GM12891 (cell line): Measurements from ENCODE around the gene USH1C.

Source experiments
- POLR2A ChIP-seq: IDR thresholded peaks from 2 replicates; pipeline ENCODE4 v1.6.1; 2011; ENCODE audit warnings: low read depth, low read length, control low read depth
- POLR2AphosphoS5 ChIP-seq: IDR thresholded peaks from 2 replicates; pipeline ENCODE4 v1.6.1; 2011; ENCODE audit warnings: low read depth, low read length, control low read depth

GRCh38 chr11:17547051-17547577, 2.9 kb upstream of the USH1C start, which contains the start of gene OTOG:
- no peak for TF ChIP-seq POLR2A
- TF ChIP-seq POLR2AphosphoS5, result no peak
